GM18873 (cell line): ENCODE measurements around the gene BCAS3.
"Not testable (repeated sequence)": the region's sequence is repeated elsewhere in the genome, so short reads cannot be mapped to it uniquely, and the experiment has no call there.

ENCODE experiments used
- ATAC-seq: cut with Tn5 transposase; IDR thresholded peaks from one replicate; pipeline ENCODE4 v1.9.1; 2021; ENCODE audit warnings: mild to moderate bottlenecking, moderate library complexity, moderate number of reproducible peaks; ENCODE audit not compliant: unreplicated experiment, low FRiP score

BCAS3 gene

GRCh38 chr17:60862482-60862881 lies 184.8 kb downstream of the BCAS3 start:
- no peak for ATAC-seq

DNA sequence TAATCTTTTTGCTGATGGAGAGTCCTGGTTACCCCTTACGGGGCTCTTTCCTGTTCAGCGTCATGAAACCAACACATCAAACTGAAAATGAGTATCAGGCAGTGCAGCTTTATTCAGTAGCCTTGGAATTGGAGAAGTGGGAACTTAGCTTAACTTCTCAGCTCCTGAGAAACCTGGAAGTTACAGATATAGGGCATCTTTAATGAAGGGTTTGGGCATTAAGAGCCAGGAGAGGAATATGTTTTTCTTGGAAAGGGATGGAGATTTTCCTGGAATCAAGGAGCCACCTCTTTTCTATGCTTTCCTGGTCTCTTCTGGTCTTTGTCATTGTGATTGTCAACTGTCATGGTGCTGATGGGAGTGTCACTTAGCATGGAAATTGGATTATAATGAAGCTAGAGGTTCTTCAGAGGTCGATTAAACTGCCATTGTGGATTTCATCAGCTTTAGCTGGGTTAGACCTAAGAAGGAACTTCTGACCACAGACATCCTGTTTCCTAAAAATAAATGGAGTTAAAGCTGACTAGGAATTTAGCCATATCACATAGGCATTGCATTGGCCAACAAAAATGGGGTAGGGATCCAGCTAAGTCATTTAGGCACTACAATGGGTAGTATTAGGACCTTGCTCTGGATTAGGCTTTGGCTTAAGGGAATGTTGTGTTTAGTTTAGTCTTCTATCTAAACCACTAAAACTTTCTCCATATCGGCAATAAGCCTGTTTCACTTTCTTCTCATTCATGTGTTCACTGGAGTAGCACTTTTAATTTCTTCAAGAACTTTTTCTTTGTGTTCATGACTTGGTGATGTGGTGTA lies 186.4 kb downstream of the BCAS3 start:
- no peak for ATAC-seq

DNA sequence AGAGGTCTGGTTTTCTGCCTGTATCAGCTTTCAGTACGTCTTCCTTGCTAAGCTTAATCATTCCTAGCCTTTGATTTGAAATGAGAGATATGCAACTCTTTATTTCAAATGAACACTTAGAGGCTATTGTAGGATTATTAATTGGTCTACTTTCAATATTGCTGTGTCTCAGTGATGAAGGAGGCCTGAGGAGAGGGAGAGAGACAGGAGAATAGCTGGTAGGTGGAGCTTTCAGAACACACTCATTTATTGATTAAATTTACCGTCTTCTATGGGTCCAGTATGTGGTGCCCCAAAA lies 187.0 kb downstream of the BCAS3 start:
- ATAC-seq, result no peak

- ATAC-seq, result no peak
Observed at GRCh38 chr17:60874772-60875171, 197.1 kb downstream of the BCAS3 start.

DNA sequence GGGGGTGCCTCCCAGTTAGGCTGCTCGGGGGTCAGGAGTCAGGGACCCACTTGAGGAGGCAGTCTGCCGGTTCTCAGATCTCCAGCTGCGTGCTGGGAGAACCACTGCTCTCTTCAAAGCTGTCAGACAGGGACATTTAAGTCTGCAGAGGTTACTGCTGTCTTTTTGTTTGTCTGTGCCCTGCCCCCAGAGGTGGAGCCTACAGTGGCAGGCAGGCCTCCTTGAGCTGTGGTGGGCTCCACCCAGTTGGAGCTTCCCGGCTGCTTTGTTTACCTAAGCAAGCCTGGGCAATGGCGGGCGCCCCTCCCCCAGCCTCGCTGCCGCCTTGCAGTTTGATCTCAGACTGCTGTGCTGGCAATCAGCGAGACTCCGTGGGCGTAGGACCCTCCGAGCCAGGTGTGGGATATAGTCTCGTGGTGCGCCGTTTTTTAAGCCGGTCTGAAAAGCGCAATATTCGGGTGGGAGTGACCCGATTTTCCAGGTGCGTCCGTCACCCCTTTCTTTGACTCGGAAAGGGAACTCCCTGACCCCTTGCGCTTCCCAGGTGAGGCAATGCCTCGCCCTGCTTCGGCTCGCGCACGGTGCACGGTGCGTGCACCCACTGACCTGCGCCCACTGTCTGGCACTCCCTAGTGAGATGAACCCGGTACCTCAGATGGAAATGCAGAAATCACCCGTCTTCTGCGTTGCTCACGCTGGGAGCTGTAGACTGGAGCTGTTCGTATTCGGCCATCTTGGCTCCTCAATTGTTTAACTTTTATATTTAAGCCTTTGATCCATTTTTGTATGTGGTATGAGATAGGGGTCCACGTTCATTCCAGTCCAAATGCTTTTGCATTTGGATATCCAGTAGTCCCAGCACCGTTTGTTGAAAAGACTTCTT lies 209.3 kb downstream of the BCAS3 start:
- not testable (repeated sequence) for ATAC-seq

GRCh38 chr17:60887614-60888028 lies 210.0 kb downstream of the BCAS3 start:
- ATAC-seq, result no peak

DNA sequence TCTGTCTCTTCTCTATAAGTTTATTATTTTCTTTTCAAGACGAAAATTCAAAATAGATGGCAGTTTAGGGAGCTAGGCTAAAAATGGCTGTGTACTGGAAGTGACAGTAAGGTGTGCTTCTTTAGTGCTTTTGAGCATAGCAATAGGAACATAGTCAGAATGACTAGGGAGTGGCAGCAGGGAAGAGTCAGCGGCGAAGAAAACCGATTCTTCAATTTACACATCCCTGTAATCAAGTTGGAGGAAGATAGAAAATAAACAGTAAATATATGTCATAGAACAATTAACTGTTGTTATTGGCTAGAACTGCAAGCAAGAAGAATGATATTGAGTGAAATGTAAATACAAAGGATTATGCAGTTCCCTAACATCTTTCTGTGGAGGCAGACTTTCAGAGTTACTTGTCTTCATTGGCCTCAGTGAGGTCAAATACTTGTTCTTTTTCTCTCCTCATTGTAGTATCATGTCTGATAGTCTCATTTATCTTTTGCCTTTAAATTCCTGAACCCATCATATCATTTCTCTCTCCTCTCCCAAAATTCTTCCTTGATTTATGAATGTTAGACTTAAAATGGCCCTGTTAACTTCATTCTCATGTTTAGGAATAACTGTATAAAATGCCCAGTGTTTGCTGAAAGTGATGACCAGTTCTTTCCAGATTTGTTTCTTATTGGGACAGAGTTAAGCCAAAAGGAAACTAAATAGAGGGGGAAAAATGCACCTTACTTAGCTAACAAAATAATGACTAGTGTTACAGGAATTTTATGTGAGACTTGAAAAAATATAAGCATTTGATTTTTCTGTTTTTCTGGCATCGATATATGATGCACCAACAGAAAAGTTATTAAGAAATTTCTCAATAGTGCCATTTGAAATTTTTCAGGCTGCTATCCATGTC lies 211.4 kb downstream of the BCAS3 start:
- no peak for ATAC-seq

DNA sequence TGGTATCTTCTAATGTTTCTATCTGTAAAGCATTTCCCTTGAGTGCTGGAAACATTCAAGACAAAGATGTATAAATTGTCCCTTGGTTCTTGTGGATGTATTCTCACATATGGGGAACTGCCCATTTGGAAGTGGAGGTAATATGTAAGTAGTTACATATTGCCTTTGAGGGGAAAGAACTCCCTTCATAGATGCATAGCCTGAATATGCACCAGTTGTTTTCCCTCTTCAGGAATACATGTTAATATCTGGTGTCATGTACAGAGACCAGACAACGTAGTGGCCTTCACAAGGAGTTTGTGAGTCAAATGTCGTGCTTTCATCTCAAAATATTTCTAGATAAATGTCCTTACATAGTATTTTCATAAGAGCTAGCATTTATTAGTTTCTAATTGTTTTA lies 213.5 kb downstream of the BCAS3 start:
- no peak for ATAC-seq

GRCh38 chr17:60893475-60893874 lies 215.8 kb downstream of the BCAS3 start:
- ATAC-seq, result no peak

DNA sequence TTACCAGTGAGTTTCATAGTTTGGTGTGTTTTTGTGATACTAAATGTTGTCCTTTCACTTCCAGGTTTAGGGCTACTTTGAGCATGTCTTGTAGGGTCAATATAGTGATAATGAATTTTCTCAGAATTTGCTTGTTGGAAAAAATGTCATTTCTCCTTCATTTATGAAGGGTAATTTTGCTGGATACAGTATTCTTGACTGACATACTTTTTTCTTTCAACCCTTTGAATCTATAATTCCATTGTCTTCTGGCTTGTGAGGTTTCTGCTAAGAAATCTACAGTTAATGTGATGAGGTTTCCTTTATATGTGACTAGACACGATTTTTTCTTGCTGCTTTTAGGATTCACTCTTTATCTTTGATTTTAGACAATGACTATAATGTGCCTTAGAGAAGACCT lies 219.3 kb downstream of the BCAS3 start:
- no peak for ATAC-seq

DNA sequence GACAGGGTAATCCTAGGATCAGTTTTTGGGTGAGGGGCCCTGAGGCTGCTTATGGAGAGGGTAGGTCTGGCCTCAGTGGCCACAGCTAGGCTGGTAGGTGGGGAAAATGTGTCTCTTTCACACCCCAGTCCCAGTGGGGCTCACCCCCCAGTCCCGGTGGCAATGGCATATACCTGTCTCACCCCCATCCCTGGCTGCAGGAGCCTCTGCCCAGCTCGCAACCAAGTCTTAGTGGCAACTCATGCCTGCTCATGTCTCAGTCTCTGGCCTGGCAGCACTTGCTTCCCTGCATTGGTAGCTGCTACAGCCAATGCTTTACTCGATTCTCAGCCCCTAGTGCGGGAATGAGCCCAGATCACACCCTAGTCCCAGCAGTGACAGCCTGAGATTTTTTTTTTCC lies 221.5 kb downstream of the BCAS3 start:
- ATAC-seq, result no peak

DNA sequence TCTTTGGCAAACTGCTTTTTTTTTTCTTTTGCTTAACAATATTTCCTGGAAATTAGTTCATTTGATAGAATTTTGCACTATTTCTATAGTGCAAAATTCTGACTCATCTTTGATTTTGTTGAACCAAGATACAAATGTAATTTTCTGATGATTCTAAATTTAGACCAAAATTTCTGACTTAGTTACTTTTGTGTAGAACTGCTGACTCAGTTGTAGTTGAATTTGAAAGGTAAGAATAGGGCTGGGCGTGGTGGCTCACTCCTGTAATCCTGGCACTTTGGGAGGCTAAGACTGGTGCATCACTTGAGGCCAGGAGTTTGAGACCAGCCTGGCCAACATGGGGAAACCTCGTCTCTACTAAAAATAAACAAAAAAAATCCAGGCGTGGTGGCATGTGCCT lies 223.0 kb downstream of the BCAS3 start:
- no peak for ATAC-seq

GRCh38 chr17:60901242-60901641 lies 223.6 kb downstream of the BCAS3 start:
- ATAC-seq, result no peak

DNA sequence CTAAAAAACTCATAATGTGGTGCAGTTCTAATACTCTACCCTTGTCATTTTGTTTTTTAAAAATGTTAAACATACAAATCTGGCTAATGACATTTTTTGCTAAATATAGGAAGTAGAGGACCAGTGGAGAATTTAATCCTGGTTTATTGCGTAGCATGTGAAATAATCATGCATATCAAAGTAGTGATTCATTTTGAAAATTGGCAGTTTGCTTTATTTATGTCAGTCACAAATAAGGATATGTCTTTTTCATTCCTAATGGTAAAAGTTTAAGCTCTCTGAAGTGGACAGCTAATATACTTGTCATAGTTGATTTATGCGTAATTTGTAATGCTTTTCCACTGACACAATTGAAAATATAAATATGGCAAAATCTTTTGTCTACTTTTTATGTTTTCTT lies 224.2 kb downstream of the BCAS3 start:
- no peak for ATAC-seq

- no peak for ATAC-seq
Observed at GRCh38 chr17:60902399-60902798, 224.7 kb downstream of the BCAS3 start.

GRCh38 chr17:60904582-60904981 lies 226.9 kb downstream of the BCAS3 start:
- no peak for ATAC-seq

- no peak for ATAC-seq
Observed at GRCh38 chr17:60905709-60906108, 228.1 kb downstream of the BCAS3 start.

- ATAC-seq, result no peak
Observed at GRCh38 chr17:60908324-60908723, 230.7 kb downstream of the BCAS3 start.

DNA sequence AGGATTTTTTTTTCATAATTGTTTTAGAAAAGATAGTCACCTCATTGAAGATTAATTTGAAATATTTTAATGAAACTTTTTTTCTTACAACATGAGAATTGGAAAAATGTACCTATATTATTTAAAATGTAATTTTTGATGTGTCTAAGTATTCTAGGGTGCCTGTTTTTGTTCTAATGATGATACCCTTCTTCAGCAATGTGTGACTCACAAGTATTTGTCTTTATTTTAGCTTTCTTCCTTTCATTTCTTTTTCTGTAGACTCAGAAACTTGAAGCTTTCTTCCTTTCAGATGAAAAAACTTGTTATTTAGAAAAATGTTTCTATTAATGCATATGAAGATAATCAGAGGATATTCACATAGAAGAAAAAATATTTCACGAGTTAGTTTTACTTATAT lies 231.8 kb downstream of the BCAS3 start:
- no peak for ATAC-seq

- ATAC-seq, result no peak
Observed at GRCh38 chr17:60910415-60910814, 232.8 kb downstream of the BCAS3 start.

GRCh38 chr17:60914078-60914477 lies 236.4 kb downstream of the BCAS3 start:
- ATAC-seq, result no peak
